Measurements from ENCODE around the gene CHST1. TPM values are rescaled to one million over a fixed set of nuclear protein-coding genes. Genes with fewer than 3 reads are reported as not detected.

The CHST1 gene
- total and polyA plus RNA-seq, 2 donors (not counting 3 experiments of a cell fraction or from before 2014, with no cell fraction given): 12.6 to 40.5 TPM

GRCh38 chr11:45710561-45710960 lies 45.1 kb upstream of the CHST1 start:
- no peaks in the 10 kb centered on the region for H3K9me1 ChIP-seq (replicated peaks; ENCODE audit: control insufficient read depth, extremely low read depth, insufficient read depth, low read length)
- POLR2A ChIA-PET: no interaction called here
- no TSS peak for BruUV-seq (replicated peaks)
- H2AFZ ChIP-seq (ENCODE audit: low read depth, low read length): no peak overlapping the region
- CTCF ChIA-PET: interaction anchor here (1.1 to 1.3 kb wide), 2 partner anchors 56 to 339 kb away, joined by 4 to 5 read pairs; no protein-coding TSS in a partner anchor
- no peak overlapping the region for H3K9ac ChIP-seq (replicated peaks; ENCODE audit: extremely low read depth, insufficient read depth, low read length)
- DNase-seq (ENCODE audit: low read depth, low spot score) (no peak), FAIRE-seq (no peak)
- no peak overlapping the region for H3K27ac ChIP-seq (ENCODE audit: insufficient read depth, low read depth, low read length)
- H3K36me3 ChIP-seq (ENCODE audit: control insufficient read depth in 2 of 2, extremely low read depth in 1 of 2, insufficient read depth in 2 of 2, low read length in 2 of 2): no peaks in the 10 kb centered on the region
- H3K79me2 ChIP-seq (ENCODE audit: control insufficient read depth, insufficient read depth, low read length): no peaks in the 10 kb centered on the region
- intact Hi-C loops (cut with micrococcal nuclease): no loop called here
- TF ChIP-seq JUN (IDR thresholded peaks at IDR 0.05; ENCODE audit: borderline replicate concordance, insufficient read depth, insufficient read length, low read depth) (no peak), MYC (IDR thresholded peaks at IDR 0.05; ENCODE audit: low read depth, low read length) (no peak), POLR2AphosphoS5 (IDR thresholded peaks at IDR 0.05; ENCODE audit: insufficient read depth, low read depth, low read length) (no peak), CTCF (IDR thresholded peaks at IDR 0.05; ENCODE audit: extremely low read depth in 1 of 2, insufficient read depth in 1 of 2, low read depth in 1 of 2, low read length in 2 of 2) (no peak), GATA2 (IDR thresholded peaks at IDR 0.05; ENCODE audit: insufficient read depth, insufficient read length, low read depth, low read length) (no peak), FOS (IDR thresholded peaks at IDR 0.05; ENCODE audit: borderline replicate concordance, insufficient read depth, low read length) (no peak), MAX (IDR thresholded peaks at IDR 0.05; ENCODE audit: insufficient read depth, insufficient read length) (no peak), POLR2A (IDR thresholded peaks at IDR 0.05; ENCODE audit: low read depth, low read length) (no peak), EZH2 (IDR thresholded peaks at IDR 0.05; ENCODE audit: borderline replicate concordance, low read depth, low read length, severe bottlenecking) (no peak)
- dilution Hi-C loops (cut with MboI; ENCODE audit: extremely low pct_ligation_motif_present, low sequenced_read_pairs): no loop called here
- no peaks in the 10 kb centered on the region for H3K4me1 ChIP-seq (ENCODE audit: control insufficient read depth, extremely low read depth, insufficient read depth, low read length)
- peaks cover 8 to 15% of the 10 kb centered on the region in 2 experiments for H3K27me3 ChIP-seq (ENCODE audit: control insufficient read depth in 2 of 2, insufficient read depth in 2 of 2, low read length in 2 of 2)
- no peaks in the 10 kb centered on the region for H3K9me3 ChIP-seq (replicated peaks; ENCODE audit: control insufficient read depth, insufficient read depth, low read length)
- no peak overlapping the region for H3K4me2 ChIP-seq (ENCODE audit: insufficient read depth, low read length)
- H4K20me1 ChIP-seq (replicated peaks; ENCODE audit: control insufficient read depth, extremely low read depth, insufficient read depth, low read length): no peaks in the 10 kb centered on the region
- H3K4me3 ChIP-seq (replicated peaks in 1 of 3; ENCODE audit: insufficient read depth in 1 of 3, low read depth in 1 of 3, low read length in 3 of 3): no peak overlapping the region

Data from endothelial cell of umbilical vein (primary cell).